Endothelial cell of umbilical vein (primary cell): ENCODE data around the gene MGAT1. TPM values are rescaled to one million over a fixed set of nuclear protein-coding genes. Genes with fewer than 3 reads are reported as not detected.

ENCODE experiments used
- BruUV-seq: library from RNA; stranded (reverse); fragments of 400-500 nt; replicated peaks from 2 replicates; lab custom pipeline; 2021; lab: Mats Ljungman, UMichigan
- CTCF ChIA-PET: fragments of 300-600, 350-600 bp; sonication (Branson Sonifier 250); formaldehyde crosslinking; loops from one replicate; lab custom pipeline; 2021; ENCODE audit warnings: antibody characterized with exemption, inconsistent platforms; lab: Charles Lee
- POLR2A ChIA-PET: fragments of 300-600, 350-600 bp; sonication (Branson Sonifier 250); formaldehyde crosslinking; loops from one replicate; lab custom pipeline; 2021; ENCODE audit warnings: antibody characterized with exemption, inconsistent platforms; lab: Charles Lee
- DNase-seq: peaks from one replicate; pipeline ENCODE4 v3.0.0-alpha.2; 2011; ENCODE audit warnings: low read depth, low spot score
- FAIRE-seq: peaks from 2 replicates; lab custom pipeline; 2011; peaks lifted over from hg19 to GRCh38; lab: Jason Lieb, UNC
- H2AFZ ChIP-seq: 2 replicates; pipeline ENCODE4 v1.6.0; 2012; ENCODE audit warnings: low read depth, low read length, control low read depth, inconsistent platforms
- H3K27ac ChIP-seq: 2 replicates; pipeline ENCODE4 v1.5.1; 2011; ENCODE audit warnings: low read depth, mild to moderate bottlenecking, control low read depth, low read length, moderate library complexity; ENCODE audit not compliant: insufficient read depth
- H3K27me3 ChIP-seq, 2 experiments: 2 replicates each; pipeline versions ENCODE4 v1.6.0 to v1.6.1; 2011; ENCODE audit warnings: low read length in 2 of 2, mixed read lengths in 1 of 2; ENCODE audit not compliant: control insufficient read depth in 2 of 2, insufficient read depth in 2 of 2
- H3K36me3 ChIP-seq, 2 experiments: 2 replicates in 1 of 2; 3 replicates in 1 of 2; pipeline ENCODE4 v1.5.1; 2011; ENCODE audit warnings: low read length in 2 of 2, mild to moderate bottlenecking in 1 of 2, moderate library complexity in 1 of 2; ENCODE audit not compliant: control insufficient read depth in 2 of 2, insufficient read depth in 2 of 2; ENCODE audit errors: extremely low read depth in 1 of 2
- H3K4me1 ChIP-seq: 3 replicates; pipeline ENCODE4 v1.5.1; 2011; ENCODE audit warnings: mild to moderate bottlenecking, low read length; ENCODE audit not compliant: control insufficient read depth, insufficient read depth; ENCODE audit errors: extremely low read depth
- H3K4me2 ChIP-seq: 2 replicates; pipeline ENCODE4 v1.6.1; 2011; ENCODE audit warnings: low read length, control low read depth, mixed read lengths; ENCODE audit not compliant: insufficient read depth
- H3K4me3 ChIP-seq, 3 experiments: fragments of 200-600 bp in 1 of 3; sonication (generic), shearing (Covaris generic) in 1 of 3; replicated peaks in 1 of 3; 2 replicates each; pipeline ENCODE4 v1.5.1; 2011 to 2016; ENCODE audit warnings: control low read depth in 3 of 3, low read length in 3 of 3, mild to moderate bottlenecking in 2 of 3, inconsistent platforms in 1 of 3, low read depth in 1 of 3, moderate library complexity in 1 of 3; ENCODE audit not compliant: insufficient read depth in 1 of 3
- H3K79me2 ChIP-seq: 2 replicates; pipeline ENCODE4 v1.6.0; 2012; ENCODE audit warnings: low read length, inconsistent platforms; ENCODE audit not compliant: control insufficient read depth, insufficient read depth
- H3K9ac ChIP-seq: replicated peaks from 2 replicates; pipeline ENCODE3; 2011; ENCODE audit warnings: low read length, control low read depth; ENCODE audit not compliant: insufficient read depth; ENCODE audit errors: extremely low read depth
- H3K9me1 ChIP-seq: replicated peaks from 3 replicates; pipeline ENCODE4 v1.6.0; 2011; ENCODE audit warnings: mild to moderate bottlenecking, low read length; ENCODE audit not compliant: control insufficient read depth, insufficient read depth; ENCODE audit errors: extremely low read depth
- H3K9me3 ChIP-seq: replicated peaks from 2 replicates; pipeline ENCODE4 v1.5.1; 2012; ENCODE audit warnings: low read length, inconsistent platforms; ENCODE audit not compliant: control insufficient read depth, insufficient read depth
- H4K20me1 ChIP-seq: replicated peaks from 2 replicates; pipeline ENCODE3; 2011; ENCODE audit warnings: mild to moderate bottlenecking, low read length; ENCODE audit not compliant: control insufficient read depth, insufficient read depth; ENCODE audit errors: extremely low read depth
- EZH2 ChIP-seq: IDR thresholded peaks from 2 replicates; pipeline ENCODE4 v1.6.1; 2012; ENCODE audit warnings: borderline replicate concordance, low read depth, mild to moderate bottlenecking, moderate library complexity, low read length, inconsistent platforms; ENCODE audit not compliant: severe bottlenecking
- MYC ChIP-seq: IDR thresholded peaks from one replicate; pipeline ENCODE4 v1.6.1; 2011; ENCODE audit warnings: mild to moderate bottlenecking, low read depth, low read length
- dilution Hi-C: fragments of 300-500 bp; cut with MboI; formaldehyde crosslinking; loops from one replicate; pipeline ENCODE4 v1.15.0; 2019; ENCODE audit warnings: low sequenced_read_pairs; ENCODE audit not compliant: extremely low pct_ligation_motif_present
- intact Hi-C: fragments of 100-400 bp; cut with micrococcal nuclease; formaldehyde crosslinking; loops from one replicate; pipeline ENCODE4 v1.10.0; 2022
- polyA plus RNA-seq, 4 experiments: library from polyadenylated mRNA; depleted of rRNA in 3 of 4; stranded (reverse) in 3 of 4; unstranded in 1 of 4; fragments of >200 nt; gene quantifications; 2 replicates each; pipeline versions ENCODE4 v1.2.1 to v1.2.3, GENCODE V29; 2011 to 2012; ENCODE audit warnings: missing spikeins in 1 of 4
- total RNA-seq: library from RNA; stranded (reverse); gene quantifications from 2 replicates; pipeline ENCODE4 v1.2.3, GENCODE V29; 2021

MGAT1 gene
- total and polyA plus RNA-seq, 2 donors (not counting 3 experiments of a cell fraction or from before 2014, with no cell fraction given), result 123 to 126 TPM

DNA sequence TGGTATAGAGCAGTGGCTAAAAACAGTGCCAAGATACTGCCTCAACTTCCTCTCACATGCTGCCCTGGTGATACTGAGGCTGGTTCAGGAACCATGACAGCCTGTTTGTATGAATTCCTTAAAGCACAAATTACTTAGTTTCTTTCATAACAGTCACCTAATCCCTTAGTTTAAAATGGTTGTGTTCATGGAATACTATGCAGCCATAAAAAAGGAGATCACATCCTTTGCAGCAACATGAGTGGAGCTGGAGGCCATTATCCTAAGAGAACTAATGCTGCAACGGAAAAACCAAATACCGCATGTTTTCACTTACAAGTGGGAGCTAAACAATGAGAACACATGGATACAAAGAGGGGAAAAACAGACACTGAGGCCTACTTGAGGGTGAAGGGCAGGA, 36.6 kb upstream of the MGAT1 start:
- Histone ChIP-seq H3K27ac (no peak overlapping the region), H4K20me1 (no peaks in the 10 kb centered on the region), H3K9me1 (no peaks in the 10 kb centered on the region), H3K4me1 (no peaks in the 10 kb centered on the region), H3K36me3 (peaks cover 0 to 10% of the 10 kb centered on the region in 2 experiments), H3K9me3 (no peaks in the 10 kb centered on the region), H3K4me3 (no peak overlapping the region), H3K79me2 (no peaks in the 10 kb centered on the region), H3K4me2 (no peak overlapping the region), H3K9ac (no peak overlapping the region), H3K27me3 (no peaks in the 10 kb centered on the region), H2AFZ (no peak overlapping the region)
- TF ChIP-seq MYC, result no peak
- FAIRE-seq (peak; percentile 63), DNase-seq (no peak)
- intact Hi-C loops (no loop called here), dilution Hi-C loops (no loop called here)
- ChIA-PET POLR2A (interaction anchor here (0.7 kb wide), 1 partner anchor 58 kb away, joined by 3 read pairs; no protein-coding TSS in a partner anchor), CTCF (no interaction called here)
- BruUV-seq, result no TSS peak

DNA sequence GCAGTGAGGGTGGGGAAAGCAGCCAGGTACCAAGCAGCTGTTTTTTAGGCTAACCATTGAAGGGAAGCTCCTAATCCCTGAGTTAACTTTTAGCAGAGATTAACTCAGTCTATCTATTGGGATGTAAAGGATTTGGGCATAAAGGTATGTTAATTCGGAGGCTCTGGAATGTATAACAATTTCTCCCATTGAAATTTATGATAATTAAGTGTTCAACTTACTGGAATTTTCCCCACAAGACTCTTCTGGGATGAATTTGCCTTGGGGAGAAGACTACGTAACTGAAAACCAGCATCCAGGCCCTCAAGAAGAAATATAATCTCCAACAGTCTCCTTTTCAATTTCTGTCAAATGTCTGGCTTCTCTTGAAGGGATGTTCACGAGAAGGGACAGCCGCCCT, 34.9 kb upstream of the MGAT1 start:
- dilution Hi-C loops (no loop called here), intact Hi-C loops (no loop called here)
- ChIA-PET CTCF (interaction anchor here (1.1 kb wide), 1 partner anchor 32 kb away, joined by 4 read pairs; no protein-coding TSS in a partner anchor), POLR2A (no interaction called here)
- no peak overlapping the region for H3K9ac ChIP-seq
- H3K27me3 ChIP-seq, result no peaks in the 10 kb centered on the region
- no peaks in the 10 kb centered on the region for H3K9me1 ChIP-seq
- no TSS peak for BruUV-seq
- H3K27ac ChIP-seq, result no peak overlapping the region
- no peak overlapping the region for H2AFZ ChIP-seq
- no peak overlapping the region for H3K4me2 ChIP-seq
- peaks cover 0 to 10% of the 10 kb centered on the region in 2 experiments for H3K36me3 ChIP-seq
- DNase-seq (no peak), FAIRE-seq (no peak)
- no peaks in the 10 kb centered on the region for H3K9me3 ChIP-seq
- H3K4me3 ChIP-seq, result no peak overlapping the region
- H3K4me1 ChIP-seq, result no peaks in the 10 kb centered on the region
- H4K20me1 ChIP-seq, result no peaks in the 10 kb centered on the region
- no peaks in the 10 kb centered on the region for H3K79me2 ChIP-seq
- TF ChIP-seq EZH2, result no peak
